Right lung (tissue), 5 donors: ENCODE data around the gene MCOLN1. TPM values are rescaled to one million over a fixed set of nuclear protein-coding genes. Genes with fewer than 3 reads are reported as not detected.
"Not testable (repeated sequence)": the region's sequence is repeated elsewhere in the genome, so short reads cannot be mapped to it uniquely, and the experiment has no call there.

Experiments used
- DNase-seq, 2 donors: peaks; one replicate each; pipeline ENCODE4 v3.0.0-alpha.2; 2013
- polyA plus RNA-seq, 5 donors: library from polyadenylated mRNA; unstranded; fragments of 120-200 nt; gene quantifications; one replicate each; pipeline versions ENCODE4 v1.2.1 to v1.2.3, GENCODE V29; 2013; ENCODE audit warnings: inconsistent platforms in 1 of 5, low replicate concordance in 1 of 5; ENCODE audit not compliant: insufficient read length in 5 of 5, insufficient read depth in 1 of 5

The MCOLN1 gene
- polyA plus RNA-seq, 5 donors: 11.0 to 19.2 (median 12.9) TPM

DNA sequence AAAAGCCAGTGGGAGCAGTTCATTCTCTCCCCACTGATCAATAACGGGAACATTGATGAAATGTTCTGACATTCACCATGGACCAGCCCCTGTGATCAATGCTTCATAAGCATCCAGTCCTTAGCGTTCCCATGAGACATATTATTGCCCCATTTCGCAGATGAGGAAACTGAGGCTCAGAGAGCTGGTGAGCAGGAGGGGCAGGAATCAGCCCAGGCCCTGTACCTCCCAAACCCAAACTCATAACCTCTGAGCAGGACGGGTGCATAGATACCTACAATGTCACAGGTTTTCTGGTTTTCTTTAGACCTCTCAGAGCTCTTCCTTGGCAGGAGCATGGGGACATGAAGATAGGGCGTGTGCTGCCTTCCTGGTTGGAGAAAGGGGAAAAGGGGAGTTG lies 2.1 kb downstream of the MCOLN1 start:
- DNase-seq: no peak

DNA sequence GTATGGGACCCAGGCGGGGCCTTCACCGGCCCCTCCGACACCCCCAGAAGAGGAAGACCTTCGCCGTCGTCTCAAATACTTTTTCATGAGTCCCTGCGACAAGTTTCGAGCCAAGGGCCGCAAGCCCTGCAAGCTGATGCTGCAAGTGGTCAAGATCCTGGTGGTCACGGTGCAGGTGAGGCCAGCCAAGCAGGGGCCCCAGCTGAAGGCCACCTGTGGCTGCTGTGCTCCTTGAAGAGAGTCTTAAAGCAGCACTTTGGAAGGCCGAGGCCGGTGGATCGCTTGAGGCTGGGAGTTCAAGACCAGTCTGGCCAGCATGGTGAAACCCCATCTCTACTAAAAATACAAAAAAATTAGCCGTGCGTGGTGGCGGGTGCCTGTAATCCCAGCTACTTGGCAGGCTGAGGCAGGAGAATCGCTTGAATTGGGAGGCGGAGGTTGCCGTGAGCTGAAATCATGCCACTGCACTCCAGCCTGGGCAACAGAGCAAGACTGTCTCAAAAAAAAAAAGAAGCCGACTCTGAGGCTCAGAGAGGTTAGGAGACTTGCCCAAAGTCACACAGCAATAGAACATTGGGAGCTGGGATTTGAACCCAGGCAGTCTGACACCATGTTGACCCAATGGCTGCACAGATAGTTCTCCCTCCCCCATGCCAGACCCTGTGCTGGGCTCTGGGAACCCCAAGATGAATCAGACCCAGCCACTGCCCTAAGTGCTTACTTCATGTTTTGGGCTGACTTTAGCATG lies 2.7 kb downstream of the MCOLN1 start:
- DNase-seq: no peak

DNA sequence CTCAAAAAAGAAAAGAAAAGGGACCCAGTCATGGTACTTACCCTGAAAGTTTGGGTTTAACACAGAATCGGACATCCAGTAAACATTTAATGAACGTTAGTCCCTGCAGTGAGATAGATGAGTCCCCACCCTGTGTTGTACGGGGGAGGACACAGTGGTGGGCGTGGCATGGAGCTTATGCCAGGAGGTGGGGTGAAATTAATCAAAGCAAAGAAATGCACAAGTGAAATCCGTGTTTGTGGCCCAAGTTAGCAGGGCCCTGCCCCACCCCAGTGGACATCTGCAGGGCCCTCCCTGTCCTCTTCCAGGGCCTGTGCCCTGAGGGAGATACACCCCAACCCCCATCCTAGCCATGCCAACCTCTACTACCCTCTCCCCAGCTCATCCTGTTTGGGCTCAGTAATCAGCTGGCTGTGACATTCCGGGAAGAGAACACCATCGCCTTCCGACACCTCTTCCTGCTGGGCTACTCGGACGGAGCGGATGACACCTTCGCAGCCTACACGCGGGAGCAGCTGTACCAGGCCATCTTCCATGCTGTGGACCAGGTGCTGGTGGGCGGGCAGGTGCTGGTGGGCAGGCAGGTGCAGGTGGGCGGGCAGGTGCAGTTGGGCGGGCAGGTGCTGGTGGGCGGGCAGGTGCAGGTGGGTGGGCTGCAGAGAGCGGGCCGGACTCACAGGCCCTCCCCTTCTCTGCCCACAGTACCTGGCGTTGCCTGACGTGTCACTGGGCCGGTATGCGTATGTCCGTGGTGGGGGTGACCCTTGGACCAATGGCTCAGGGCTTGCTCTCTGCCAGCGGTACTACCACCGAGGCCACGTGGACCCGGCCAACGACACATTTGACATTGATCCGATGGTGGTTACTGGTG lies 3.9 kb downstream of the MCOLN1 start:
- DNase-seq: no peak

DNA sequence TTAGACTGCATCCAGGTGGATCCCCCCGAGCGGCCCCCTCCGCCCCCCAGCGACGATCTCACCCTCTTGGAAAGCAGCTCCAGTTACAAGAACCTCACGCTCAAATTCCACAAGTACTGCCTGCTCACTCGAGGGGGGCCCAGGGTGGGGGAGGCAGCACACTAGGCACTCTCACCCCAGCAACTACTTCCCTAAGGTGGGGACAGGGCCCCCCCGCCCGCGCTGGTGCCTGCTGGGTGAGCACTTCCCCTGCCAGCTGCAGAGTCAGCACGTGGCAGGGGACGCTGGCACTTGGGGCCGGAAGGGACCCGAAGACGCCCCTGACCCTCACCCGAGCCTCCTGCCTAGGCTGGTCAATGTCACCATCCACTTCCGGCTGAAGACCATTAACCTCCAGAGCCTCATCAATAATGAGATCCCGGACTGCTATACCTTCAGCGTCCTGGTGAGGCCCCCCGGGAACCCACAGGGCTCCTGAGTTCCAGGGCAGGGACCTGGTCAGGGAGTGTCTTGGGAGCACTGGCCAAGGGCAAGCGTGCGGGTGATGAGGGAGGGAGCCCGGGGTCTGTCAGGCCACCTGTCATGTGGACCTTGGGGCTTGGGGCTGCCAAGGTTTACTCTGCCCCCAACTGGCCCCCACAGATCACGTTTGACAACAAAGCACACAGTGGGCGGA lies 5.2 kb downstream of the MCOLN1 start:
- DNase-seq: no peak

DNA sequence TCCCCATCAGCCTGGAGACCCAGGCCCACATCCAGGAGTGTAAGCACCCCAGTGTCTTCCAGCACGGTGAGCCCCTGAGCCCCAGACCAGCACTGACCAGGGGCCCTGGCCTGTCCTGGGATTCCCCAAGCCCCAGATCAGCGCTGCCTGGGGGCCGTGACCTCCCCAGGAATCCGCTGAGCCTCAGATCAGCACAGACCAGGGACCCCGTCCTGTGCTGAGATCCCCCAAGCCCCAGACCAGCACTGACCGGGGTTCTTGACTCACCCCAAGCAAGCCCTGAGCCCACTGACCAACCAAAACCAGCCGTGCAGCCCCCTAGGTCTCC lies 5.7 kb downstream of the MCOLN1 start:
- no peak for DNase-seq

DNA sequence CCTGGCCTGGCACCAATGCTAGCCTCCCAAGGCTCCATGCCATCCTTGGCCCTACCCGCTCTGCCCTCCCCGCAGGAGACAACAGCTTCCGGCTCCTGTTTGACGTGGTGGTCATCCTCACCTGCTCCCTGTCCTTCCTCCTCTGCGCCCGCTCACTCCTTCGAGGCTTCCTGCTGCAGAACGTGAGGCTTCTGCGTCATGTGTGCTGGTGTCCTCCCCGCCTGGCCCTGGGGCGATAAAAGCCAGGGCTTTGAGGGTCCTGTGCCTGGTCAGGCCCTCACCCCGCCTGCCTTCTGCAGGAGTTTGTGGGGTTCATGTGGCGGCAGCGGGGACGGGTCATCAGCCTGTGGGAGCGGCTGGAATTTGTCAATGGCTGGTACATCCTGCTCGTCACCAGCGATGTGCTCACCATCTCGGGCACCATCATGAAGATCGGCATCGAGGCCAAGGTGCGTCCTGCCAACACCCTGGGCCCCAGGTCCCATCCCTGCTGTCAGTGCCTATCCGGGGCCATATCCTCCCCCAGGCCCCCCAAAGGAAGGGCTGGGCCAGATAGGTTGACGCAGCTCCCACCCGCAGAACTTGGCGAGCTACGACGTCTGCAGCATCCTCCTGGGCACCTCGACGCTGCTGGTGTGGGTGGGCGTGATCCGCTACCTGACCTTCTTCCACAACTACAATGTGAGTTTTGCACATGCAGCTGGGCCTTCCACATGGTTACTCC lies 6.3 kb downstream of the MCOLN1 start:
- no peak for DNase-seq

DNA sequence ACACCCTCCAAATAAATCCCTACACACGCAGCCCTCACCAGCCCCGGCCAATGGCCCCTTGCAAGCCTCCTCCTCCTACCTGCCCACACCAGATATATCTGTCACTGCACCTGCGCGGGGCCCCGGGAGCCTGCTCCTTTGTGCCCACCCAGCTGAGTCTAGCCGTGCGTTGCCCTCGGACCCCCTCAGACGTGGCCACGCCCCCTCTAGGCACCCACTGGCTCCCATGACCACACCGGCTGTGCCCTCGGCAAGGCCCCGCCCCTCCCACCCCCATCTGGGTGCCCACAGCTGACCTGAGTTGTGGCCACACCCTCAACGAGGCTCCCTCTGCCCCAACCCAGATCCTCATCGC lies 6.8 kb downstream of the MCOLN1 start:
- no peak for DNase-seq

DNA sequence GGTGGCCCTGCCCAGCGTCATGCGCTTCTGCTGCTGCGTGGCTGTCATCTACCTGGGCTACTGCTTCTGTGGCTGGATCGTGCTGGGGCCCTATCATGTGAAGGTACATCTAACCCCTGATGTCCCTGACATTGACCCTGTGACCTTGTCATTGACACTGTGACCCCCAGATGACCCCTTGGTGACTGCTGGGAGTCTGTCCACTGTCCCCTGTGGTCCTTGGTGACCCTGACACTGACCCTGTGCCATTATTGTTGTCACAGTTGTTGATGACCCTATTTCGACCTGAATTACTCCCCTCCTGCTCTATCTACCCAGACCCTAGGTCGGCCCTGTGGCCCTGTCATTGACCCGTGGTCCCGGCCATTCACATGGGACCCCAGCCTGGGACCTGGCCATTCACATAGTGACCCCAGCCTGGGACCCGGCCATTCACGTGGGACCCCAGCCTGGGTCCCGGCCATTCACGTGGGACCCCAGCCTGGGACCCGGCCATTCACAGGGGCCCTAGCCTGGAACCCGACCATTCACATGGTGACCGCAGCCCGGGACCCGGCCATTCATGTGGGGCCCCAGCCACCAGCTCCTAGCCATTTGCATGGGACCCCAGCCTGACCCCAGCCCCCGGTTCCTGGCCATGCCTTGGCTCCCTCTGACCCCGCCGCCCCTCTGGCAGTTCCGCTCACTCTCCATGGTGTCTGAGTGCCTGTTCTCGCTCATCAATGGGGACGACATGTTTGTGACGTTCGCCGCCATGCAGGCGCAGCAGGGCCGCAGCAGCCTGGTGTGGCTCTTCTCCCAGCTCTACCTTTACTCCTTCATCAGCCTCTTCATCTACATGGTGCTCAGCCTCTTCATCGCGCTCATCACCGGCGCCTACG lies 7.4 kb downstream of the MCOLN1 start:
- DNase-seq: no peak

DNA sequence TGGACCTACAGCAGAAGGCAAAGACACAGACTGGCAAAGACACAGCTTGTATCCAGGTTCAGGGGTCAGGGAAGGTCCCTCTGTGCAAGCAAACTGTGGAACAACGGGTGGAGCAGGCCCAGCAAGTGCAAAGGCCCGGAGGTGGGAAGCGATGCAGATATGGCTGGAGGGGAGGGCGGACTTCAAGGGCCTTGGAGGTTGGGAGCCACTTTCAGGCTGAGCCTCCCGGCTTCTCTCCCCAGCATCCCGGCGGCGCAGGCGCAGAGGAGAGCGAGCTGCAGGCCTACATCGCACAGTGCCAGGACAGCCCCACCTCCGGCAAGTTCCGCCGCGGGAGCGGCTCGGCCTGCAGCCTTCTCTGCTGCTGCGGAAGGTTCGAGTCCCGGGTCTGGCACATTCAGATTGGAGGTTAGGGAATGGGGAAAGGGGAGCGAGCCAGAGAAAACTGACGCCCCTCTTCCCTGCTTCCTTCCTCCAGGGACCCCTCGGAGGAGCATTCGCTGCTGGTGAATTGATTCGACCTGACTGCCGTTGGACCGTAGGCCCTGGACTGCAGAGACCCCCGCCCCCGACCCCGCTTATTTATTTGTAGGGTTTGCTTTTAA lies 11.0 kb downstream of the MCOLN1 start:
- DNase-seq: peak in 1 of 2 donors; percentile 23

DNA sequence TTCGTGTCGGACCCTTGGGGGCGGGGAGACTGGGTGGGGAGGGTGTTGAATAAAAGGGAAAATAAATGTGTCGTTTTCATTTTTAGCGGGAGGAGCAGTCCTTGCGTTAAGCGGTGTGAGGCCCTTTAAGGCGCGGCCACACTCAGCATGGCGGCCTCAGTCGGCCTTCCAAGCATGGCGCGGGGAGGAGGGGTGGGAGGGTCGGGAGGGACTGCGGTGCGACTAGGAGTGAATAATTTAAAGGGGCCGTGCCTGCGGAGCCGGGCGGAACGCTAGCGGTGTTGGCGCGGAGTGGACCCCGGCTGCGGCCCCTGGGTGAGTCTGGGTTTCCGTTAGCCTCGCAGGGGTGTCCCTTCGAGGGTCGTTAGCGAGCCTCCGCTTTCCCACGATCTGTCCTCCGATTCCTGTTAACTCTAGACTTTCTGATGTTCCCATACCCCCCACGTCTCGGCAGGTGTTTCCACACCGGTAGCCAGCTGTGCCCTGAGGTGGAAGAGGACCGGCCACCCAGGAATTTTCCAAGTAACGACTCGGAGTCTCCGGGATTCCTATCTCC lies 11.6 kb downstream of the MCOLN1 start:
- DNase-seq: peak; percentile 87 to 90

DNA sequence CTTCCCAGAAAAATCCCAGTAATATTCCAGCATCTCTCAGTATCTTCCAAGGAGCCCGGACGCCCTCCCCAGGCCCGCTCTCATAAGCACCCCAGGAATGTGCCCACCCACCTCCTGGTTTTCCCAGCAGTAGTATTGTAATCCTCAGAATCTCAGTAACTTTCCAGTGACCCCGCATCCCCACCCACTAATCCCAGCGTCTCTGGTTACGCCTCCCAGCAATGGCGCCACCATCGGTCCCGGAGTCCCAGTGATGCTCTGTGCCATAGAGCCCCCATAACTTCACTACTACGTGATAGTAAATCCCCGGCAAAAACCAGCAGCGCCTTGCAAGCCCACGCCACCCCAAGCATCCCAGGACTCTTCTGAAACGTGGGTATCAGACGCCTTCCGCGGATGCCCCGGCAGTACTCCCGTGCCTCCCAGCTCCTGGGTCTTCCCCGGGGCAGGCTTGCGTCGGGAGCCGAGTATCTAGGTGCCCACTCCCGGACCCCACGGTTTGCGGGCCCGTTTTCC lies 12.2 kb downstream of the MCOLN1 start:
- DNase-seq: peak; percentile 61 to 71

DNA sequence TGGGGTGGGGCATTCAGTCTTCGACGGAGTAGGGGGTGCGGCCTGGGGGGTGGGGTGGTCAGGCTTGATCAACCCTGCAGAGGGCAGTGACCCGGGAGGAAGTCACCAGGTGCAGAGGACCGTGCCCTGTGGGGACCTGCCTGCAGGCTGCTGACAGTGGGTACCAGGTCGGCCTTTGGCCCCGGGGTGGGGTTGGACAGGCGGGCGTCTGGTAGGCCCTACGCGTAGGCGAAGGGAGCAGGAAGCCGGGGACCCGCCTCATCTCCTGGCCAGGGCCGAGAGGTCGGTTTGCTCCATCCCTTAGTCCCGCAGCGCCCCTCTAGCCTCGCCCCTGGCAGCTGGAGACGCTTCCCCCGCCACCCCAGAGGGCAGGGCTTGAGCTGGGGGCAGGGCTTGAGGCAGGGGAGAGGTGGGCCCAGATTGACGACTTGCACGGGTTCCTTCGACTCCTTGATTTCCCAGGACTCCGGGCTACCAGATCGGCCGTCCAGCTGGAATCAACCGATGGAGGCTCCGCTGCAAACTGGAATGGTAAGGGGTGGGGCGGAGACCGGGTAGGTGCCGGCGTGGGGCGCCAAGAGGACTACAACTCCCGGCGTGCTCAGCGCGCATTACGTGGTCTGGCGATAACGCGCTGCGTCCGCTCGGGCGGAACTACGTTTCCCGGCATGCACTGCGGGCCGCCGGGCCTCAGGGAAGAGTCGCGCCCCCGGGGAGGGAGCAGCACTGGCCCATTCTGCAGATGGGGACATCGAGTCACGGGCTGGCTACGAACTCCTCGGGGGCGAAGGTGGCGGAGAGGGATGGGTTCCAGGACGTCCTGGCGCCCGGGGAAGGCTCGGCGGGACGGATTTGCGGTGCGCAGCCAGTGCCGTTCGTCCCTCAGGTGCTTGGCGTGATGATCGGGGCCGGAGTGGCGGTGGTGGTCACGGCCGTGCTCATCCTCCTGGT lies 12.9 kb downstream of the MCOLN1 start, which contains the start of gene PNPLA6:
Gene PNPLA6, plus strand, starts transcription at position 671 of the 951 bp plus-strand sequence. Its CDS starts 72 bp downstream, at position 743.
- DNase-seq: peak; percentile 95

DNA sequence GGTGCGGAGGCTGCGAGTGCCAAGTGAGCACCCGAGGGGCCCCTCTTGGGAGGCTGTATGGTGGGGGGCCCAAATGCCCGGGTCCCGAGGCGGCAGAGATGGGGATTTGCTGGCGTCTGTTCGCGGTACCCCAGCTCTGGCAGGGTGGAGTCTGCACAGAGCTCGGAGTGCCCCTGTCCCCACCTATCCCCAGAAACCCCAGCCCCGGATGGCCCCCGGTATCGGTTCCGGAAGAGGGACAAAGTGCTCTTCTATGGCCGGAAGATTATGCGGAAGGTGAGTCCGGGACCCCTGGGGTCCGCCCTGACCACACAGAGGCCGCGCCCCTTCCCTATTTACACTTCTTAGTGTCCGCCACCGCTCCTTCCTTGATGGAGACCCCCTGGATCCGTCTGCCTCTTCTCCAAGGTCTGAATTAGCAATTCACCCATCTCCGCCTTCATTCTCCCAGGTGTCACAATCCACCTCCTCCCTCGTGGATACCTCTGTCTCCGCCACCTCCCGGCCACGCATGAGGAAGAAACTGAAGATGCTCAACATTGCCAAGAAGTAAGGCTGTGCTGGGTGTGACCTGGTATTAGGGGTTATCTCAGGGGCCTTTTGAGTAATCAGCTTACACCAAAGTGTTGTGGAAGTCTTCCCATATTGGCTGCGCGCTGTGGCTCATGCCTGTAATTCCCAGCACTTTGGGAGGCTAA lies 13.7 kb downstream of the MCOLN1 start:
- no peak for DNase-seq

DNA sequence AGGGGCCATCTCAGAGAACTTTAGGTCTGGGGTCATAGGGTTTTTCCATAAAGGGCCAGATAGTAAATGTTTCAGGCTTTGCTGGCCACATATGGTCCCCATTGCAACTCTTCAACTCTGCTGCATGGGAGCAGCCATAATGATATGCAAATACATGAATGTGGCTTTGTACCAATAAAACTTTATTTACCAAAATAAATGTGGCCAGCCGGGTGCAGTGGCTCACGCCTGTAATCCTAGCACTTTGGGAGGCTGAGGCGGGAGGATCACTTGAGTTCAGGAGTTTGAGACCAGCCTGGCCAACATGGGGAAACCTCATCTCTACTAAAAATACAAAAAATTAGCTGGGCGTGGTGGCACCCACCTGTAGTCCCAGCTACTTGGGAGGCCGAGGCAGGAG lies 16.6 kb downstream of the MCOLN1 start:
- not testable (repeated sequence) for DNase-seq

DNA sequence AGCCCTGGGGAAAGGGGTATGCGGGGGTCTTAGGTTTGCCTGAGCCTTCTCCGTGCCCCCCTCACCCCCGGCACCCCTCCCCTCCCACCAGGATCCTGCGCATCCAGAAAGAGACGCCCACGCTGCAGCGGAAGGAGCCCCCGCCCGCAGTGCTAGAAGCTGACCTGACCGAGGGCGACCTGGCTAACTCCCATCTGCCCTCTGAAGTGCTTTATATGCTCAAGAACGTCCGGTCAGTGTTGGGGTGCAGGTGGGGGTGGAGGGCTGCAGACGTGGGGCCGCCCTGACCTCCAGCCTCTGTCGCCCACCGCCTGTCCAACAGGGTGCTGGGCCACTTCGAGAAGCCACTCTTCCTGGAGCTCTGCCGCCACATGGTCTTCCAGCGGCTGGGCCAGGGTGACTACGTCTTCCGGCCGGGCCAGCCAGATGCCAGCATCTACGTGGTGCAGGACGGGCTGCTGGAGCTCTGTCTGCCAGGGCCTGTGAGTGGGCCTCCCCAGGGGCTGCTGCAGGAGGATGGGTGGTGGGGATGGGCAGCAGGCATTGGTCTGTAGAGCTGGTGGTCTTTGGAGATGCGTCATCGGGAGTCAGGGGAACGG lies 17.5 kb downstream of the MCOLN1 start:
- DNase-seq: no peak

DNA sequence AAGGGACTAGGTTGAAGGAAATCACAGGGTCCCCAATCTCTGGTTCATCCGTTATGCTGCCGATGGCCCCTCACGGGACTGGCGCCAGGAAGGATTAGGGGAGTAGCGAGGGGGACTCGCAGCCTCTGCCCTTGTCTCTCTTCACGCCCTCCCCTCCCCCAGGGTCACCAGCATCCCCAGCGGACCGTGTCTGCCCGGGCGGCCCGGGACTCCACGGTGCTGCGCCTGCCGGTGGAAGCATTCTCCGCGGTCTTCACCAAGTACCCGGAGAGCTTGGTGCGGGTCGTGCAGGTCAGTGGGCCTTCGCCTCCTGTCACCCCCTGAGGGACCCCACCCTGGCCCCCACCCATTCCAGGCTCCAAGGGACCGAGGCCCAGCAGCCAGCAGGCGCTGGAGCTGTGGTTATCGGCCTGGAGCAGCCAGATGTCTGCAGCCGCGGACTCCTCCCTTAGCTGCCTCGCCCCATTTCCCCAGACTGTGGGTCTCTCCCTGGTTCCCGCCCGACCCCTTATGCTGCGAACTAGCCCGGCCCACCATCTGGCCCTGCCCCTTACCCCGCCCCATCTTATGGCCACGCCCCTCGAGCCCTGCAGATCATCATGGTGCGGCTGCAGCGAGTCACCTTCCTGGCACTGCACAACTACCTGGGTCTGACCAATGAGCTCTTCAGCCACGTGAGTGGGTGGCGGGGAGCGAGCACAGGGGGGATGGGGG lies 18.5 kb downstream of the MCOLN1 start:
- DNase-seq: no peak

DNA sequence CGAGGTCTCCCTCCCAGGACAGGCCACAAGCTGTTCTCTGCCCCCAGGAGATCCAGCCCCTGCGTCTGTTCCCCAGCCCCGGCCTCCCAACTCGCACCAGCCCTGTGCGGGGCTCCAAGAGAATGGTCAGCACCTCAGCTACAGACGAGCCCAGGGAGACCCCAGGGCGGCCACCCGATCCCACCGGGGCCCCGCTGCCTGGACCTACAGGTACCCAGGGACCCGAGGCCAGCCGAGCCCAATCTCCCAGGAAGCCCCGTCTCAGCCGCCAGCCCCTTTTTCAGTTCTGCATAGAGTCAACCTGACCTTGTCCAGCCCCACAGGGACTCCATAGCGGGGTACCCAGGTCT lies 19.0 kb downstream of the MCOLN1 start:
- no peak for DNase-seq
